Stimulated activated naive CD4-positive, alpha-beta T cell (primary cell): Measurements from ENCODE around the gene GCNT1.
"Not testable (repeated sequence)": the region's sequence is repeated elsewhere in the genome, so short reads cannot be mapped to it uniquely, and the experiment has no call there.

Experiments used
- DNase-seq, 6 experiments: peaks; one replicate each; lab custom pipeline; 2025; lab: John Stamatoyannopoulos, UW

GCNT1 gene

DNA sequence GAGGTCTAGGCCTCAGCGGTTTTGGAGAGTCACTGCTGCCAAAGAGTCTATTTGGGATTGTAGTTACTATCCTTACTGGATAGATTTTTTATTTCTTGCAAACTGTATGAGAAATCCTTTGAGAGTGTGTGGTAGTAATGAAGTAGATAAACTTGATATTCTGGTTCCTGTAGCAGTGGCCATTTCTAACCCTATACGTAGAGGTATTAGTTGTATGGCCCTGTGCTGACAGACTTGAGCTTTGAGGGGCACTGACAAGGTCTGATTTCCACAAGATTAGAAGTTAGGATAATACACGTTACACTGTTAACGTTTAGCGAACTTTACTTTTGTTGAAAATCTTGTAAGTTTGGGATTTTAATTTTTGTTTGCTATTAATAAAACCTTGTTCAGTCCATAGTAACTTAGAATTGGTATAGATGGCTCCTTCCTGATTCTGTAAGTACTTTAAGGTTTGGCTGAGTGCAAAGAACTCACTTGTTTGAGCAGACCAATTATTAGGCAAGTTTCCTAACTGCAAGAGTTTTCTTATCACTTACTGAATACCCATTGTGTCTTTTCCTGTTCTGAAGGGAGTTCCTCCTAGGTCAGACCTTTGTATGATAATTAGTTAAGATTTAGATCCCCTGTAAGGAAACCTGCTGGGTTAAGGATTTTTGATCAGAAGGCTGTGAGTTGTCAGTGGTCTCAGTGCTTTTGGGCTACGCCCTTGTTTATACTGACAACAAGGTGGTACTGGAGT is 31.4 kb downstream of the GCNT1 start:
- no peak for DNase-seq

DNA sequence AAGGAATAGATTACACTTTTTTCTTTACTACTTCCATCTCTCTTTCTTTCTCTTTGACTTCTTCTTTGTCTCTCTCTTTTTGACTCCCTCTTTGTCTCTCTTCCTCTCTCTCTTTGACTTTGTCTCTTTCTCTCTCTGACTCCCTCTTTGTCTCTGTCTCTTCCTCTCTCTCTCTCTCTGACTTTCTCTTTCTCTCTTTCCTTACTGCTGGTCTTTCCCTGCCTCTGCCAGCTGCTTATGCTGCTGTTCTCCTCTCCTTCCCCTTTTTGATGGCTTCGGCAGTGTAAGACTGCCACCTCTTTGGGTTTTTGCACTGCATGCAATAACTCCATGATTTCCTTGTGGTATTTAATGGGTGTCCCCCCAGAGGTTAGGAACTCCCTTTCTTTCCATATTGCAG is 32.1 kb downstream of the GCNT1 start:
- not testable (repeated sequence) for DNase-seq

DNA sequence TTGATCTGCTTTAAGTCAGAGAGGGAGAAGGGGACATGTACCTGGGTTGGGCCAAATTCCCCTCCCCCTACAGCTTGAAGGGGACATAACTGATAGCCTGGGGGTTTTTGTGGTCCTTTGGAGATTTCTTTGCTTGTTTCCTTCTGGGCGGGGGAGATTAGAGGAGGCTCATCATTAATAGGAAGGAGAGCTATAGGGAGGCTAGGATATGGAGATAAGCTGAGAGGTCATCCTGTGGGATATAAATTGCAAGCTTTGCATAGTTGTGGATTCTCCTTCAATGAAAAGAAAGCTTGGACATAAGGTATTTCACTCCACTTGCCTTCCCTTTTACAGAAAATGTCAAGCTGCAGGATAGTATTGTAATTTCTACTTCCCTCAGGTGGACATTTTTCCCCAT is 34.5 kb downstream of the GCNT1 start:
- not testable (repeated sequence) for DNase-seq

- no peak for DNase-seq
Observed at GRCh38 chr9:76500061-76500460, 41.1 kb downstream of the GCNT1 start.

GRCh38 chr9:76502746-76503145 is 43.8 kb downstream of the GCNT1 start:
- no peak for DNase-seq

DNA sequence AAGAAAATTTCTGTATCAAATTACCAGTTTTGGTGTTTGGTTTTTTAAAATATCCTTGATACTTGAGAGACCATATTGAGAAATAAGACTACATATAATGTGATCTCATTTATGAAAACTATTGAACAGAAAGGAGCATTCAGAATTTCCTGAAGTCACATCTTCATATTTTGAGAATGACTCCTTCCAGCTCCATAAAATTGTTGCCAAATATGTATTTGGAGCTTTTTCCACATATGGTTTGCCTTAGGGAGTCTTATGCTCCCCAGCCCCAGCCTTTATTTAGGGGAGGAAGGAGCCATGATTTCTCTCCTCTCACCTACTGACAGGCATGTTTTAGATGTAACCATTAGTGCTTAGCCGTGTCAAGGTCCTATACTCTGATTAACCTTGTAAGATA is 51.1 kb downstream of the GCNT1 start:
- no peak for DNase-seq

DNA sequence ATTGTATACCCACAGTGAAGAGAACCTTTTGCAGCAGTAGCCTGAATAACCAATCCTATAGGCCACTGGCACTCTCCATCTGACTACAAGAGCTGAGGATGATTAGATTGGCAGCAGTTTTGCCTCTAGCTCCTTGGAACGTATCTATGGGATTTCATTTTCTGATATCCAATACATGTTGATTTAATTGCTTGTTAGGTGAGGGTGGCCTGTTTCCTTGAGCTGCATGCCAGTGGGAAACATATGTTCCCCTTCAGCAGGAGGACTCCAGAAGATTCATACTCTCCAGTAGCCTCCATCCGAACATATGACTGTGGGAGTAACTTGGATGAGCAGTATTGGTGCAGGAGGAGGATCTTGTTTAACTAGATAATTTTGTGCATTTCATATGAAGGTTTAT is 51.5 kb downstream of the GCNT1 start:
- DNase-seq: no peak

- no peak for DNase-seq
Observed at GRCh38 chr9:76512826-76513225, 53.8 kb downstream of the GCNT1 start.

DNA sequence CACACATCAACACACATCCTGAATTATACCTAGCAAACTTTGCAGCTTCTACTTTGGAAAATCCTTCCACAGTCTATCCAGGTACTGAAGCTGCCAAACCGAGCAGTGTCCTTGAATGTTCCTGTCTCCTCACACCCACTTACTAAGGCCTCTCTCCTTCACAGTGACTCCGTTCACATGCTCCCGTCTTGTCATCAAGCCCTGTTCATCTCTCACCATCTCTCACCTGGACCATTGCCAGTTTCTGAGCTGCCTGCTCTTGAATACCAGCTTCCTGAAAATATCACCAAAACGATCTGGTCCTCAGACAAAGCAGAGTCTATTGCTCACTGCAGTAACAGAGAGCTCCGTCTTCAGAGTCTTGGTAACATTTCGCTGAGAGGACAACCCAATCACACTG is 57.4 kb downstream of the GCNT1 start:
- DNase-seq: no peak

DNA sequence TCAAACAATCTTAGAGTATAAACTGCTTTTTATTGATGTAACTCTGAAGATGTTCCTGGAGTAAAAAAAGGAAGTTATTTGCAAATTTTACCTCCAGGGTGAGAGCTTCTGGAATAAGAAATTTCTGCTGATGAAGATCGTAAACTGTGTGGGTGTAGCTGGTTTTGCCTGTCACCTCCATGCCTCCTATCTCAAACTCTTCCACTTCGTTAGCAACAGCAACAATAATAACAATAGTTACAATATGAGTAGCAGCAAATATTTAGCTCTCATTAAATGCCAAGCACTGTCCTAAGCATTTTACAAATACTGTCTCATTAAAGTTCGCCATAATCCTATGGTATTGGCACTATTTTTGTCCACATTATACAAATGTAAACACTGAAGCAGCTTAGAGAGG is 57.9 kb downstream of the GCNT1 start:
- DNase-seq: no peak

DNA sequence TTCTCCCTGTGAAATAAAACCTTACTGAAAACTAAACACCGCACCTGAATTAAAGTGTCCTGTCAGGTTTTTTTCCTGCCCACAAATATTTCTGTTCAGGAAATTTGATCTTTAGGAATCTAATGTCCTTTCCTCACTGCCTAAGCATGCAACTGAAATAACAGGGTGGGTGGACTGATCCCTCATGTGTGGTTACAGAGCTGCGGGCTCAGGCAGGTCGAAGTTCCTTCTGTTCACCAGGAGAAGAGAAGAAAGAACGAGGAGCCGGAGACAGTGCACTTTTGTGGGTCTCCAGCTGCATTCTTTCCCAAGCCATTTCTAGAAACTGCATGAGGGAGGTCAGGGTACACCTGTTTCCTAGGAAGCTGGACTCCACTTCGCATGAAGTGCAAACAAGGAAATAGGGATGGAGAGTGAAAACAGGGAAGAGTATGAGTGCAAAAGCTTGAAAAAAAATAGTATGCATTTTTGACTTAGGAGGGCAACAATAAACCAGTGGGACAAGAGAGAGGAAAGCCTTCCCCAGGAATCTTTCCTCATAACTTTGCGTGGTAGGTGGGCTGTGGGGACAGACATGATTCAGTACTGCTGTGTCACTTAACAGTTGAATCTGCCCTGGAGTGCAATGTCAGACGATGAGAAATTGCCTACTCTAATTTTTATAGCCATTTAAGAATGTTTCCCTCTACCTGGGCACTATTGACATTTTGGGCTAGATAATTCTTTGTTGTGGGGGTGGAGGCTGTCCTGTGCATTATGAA is 60.3 kb downstream of the GCNT1 start:
- DNase-seq: no peak

GRCh38 chr9:76521244-76521681 is 62.3 kb downstream of the GCNT1 start:
- no peak for DNase-seq

DNA sequence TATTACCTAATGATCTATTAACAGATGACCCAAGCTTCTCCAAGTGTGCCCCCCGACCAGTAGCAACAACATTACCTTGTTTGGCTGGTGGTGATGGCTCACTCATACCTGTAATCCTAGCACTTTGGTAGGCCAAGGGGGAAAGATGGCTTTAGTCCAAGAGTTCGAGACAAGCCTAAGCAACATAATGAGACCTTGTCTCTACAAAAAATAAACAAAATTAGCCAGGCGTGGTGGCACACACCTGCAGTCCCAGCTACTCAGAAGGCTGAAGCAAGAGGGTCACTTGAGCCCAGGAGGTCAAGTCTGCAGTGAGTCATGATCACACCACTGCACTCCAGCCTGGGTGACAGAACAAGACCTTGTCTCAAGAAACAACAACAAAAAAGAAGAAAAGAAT is 62.9 kb downstream of the GCNT1 start:
- no peak for DNase-seq

- DNase-seq: not testable (repeated sequence)
Observed at GRCh38 chr9:76523617-76524200, 64.7 kb downstream of the GCNT1 start.

GRCh38 chr9:76525196-76525595 is 66.2 kb downstream of the GCNT1 start:
- DNase-seq: no peak

- no peak for DNase-seq
Observed at GRCh38 chr9:76526026-76526425, 67.0 kb downstream of the GCNT1 start.

DNA sequence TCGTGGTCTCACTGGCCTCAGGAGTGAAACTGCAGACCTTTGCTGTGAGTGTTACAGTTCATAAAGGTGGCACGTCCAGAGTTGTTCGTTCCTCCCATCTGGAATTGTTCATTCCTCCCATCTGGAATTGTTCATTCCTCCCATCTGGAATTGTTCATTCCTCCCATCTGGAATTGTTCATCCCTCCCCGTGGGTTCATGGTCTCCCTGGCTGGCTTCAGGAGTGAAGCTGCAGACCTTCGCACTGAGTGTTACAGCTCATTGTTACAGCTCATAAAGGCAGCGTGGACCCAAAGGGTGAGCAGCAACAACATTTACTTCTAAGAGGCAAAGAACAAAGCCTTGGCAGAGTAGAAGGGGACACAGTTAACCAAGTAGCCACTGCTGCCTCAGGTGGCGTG is 69.1 kb downstream of the GCNT1 start:
- no peak for DNase-seq

DNA sequence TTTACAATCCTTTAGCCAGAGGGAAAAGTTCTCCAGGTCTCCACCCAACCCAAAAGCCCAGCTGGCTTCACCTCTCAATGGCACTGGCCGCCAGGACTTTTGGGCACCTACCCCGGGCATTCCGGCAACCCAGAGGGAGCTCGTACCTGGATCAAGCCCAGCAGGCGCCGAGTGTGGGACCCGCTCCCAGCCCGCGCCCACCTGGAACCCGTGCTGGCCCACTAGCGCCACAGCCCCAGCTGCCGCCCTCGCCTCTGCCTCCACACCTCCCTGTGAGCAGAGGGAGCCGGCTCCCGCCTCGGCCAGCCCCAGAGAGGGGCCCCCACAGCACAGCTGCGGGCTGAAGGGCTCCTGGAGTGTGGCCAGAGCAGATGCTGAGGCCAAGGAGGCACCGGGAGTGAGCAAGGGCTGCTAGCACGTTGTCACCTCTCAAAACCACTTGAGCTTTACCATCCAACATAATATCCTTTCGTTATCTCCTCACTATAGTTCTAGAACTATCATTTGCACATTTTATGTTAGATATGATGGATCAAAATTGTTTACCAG is 69.7 kb downstream of the GCNT1 start:
- DNase-seq: no peak

GRCh38 chr9:76529653-76530052 is 70.7 kb downstream of the GCNT1 start:
- no peak for DNase-seq

DNA sequence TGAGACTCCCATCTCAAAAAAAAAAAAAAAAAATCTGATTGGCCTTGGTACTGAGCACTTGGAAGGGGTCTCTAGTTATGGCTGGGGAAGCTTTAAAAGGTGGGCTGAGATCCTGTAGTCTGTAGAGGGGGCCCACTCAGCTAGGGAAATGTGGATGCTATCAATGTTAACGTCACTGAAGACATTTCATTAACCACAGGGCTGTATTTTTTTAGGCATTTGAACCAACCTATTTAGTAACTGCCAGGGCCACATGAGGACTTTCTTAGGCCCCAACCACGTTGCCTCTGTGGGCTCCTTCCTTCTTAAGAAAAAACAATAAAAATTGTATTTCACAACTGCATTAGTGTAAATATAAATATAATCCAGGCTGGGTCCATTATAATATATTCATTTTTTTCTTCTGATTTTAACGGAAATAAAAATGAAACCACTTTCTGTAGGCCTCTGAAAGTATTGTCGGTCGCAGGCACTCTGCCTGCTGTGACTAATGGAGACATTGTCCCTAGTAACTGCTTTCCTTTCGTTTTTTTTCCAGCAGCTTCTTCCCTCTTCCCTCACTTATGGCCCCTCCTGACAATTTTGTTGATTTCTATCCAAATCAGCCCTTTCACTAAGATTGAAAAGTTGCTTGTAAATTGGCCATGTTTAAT is 71.6 kb downstream of the GCNT1 start:
- DNase-seq: no peak

- no peak for DNase-seq
Observed at GRCh38 chr9:76531231-76531780, 72.3 kb downstream of the GCNT1 start.

- not testable (repeated sequence) for DNase-seq
Observed at GRCh38 chr9:76532877-76533276, 73.9 kb downstream of the GCNT1 start.
